ENCODE data around the gene ABHD12.

DNA sequence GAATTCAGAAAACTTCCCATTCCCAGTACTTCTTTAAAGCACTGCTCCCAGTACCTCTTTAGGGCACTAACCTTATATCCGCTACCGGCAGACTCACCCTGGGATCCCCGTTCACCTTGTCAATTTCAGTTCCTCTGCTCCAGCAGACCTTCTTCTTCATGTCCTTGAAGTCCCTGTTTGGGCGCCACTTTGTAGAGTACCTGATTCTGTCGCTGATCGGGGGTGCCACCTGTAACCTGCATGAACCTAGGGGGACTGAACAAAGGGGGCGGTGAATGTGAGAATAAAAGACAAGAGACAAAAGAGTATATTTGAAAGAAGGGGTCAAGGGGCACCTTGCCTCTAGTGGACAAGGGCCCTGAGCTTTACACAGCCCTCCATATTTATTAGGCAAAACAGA, 11.9 kb upstream of the ABHD12 start:
- TF ChIP-seq, protein P1, sequence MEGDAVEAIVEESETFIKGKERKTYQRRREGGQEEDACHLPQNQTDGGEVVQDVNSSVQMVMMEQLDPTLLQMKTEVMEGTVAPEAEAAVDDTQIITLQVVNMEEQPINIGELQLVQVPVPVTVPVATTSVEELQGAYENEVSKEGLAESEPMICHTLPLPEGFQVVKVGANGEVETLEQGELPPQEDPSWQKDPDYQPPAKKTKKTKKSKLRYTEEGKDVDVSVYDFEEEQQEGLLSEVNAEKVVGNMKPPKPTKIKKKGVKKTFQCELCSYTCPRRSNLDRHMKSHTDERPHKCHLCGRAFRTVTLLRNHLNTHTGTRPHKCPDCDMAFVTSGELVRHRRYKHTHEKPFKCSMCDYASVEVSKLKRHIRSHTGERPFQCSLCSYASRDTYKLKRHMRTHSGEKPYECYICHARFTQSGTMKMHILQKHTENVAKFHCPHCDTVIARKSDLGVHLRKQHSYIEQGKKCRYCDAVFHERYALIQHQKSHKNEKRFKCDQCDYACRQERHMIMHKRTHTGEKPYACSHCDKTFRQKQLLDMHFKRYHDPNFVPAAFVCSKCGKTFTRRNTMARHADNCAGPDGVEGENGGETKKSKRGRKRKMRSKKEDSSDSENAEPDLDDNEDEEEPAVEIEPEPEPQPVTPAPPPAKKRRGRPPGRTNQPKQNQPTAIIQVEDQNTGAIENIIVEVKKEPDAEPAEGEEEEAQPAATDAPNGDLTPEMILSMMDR (IDR thresholded peaks at IDR 0.05 in 4 of 5, conservative IDR thresholded peaks at IDR 0.05 in 1 of 5): no peak
- TF ChIP-seq POLR2A (IDR thresholded peaks at IDR 0.05): no peak
